Stimulated activated CD8-positive, alpha-beta memory T cell treated with anti-CD3 and anti-CD28 coated beads, Interleukin-4, amount 100 ng/mL, for 1 hour (primary cell): ENCODE data around the gene CASP2.
A peak's percentile ranks its signal among the peaks of the same experiment; 100 is the strongest.

Experiments
- DNase-seq, 2 donors: peaks; one replicate each; pipeline ENCODE4 v3.0.0-alpha.2; 2020; ENCODE audit warnings: low read depth in 2 of 2, low spot score in 1 of 2

CASP2 gene

GRCh38 chr7:143295870-143296269 is 7.7 kb downstream of the CASP2 start:
- no peak for DNase-seq

GRCh38 chr7:143296686-143297085 is 8.5 kb downstream of the CASP2 start:
- DNase-seq = no peak

GRCh38 chr7:143299346-143299745 is 11.2 kb downstream of the CASP2 start:
- no peak for DNase-seq

- peak in 1 of 2 donors; percentile 40 for DNase-seq
Measured at GRCh38 chr7:143299840-143300239, 11.7 kb downstream of the CASP2 start.

GRCh38 chr7:143300959-143301935 is 13.1 kb downstream of the CASP2 start:
- DNase-seq = no peak

GRCh38 chr7:143303733-143304132 is 15.6 kb downstream of the CASP2 start:
- no peak for DNase-seq

GRCh38 chr7:143304938-143305337 is 16.8 kb downstream of the CASP2 start:
- no peak for DNase-seq

- peak; percentile 25 to 49 for DNase-seq
Measured at GRCh38 chr7:143305423-143306070, 17.4 kb downstream of the CASP2 start.

GRCh38 chr7:143308632-143309031 is 20.5 kb downstream of the CASP2 start:
- DNase-seq = no peak

- DNase-seq = no peak
Measured at GRCh38 chr7:143314127-143314526, 26.0 kb downstream of the CASP2 start.

GRCh38 chr7:143315776-143316175 is 27.6 kb downstream of the CASP2 start, which contains the start of gene CLCN1:
Gene CLCN1, plus strand, starts transcription at chr7:143316111. Its CDS starts 102 bp downstream, at chr7:143316213.
- DNase-seq = no peak

- DNase-seq = no peak
Measured at GRCh38 chr7:143316492-143316891, 28.3 kb downstream of the CASP2 start.

- no peak for DNase-seq
Measured at GRCh38 chr7:143318661-143319060, 30.5 kb downstream of the CASP2 start.

GRCh38 chr7:143320620-143321019 is 32.5 kb downstream of the CASP2 start:
- no peak for DNase-seq

- DNase-seq = no peak
Measured at GRCh38 chr7:143321242-143321641, 33.1 kb downstream of the CASP2 start.

GRCh38 chr7:143321734-143322133 is 33.6 kb downstream of the CASP2 start:
- no peak for DNase-seq

- no peak for DNase-seq
Measured at GRCh38 chr7:143322760-143323633, 34.8 kb downstream of the CASP2 start.

- no peak for DNase-seq
Measured at GRCh38 chr7:143323653-143324052, 35.5 kb downstream of the CASP2 start.

- no peak for DNase-seq
Measured at GRCh38 chr7:143325240-143325639, 37.1 kb downstream of the CASP2 start.

- no peak for DNase-seq
Measured at GRCh38 chr7:143327903-143328302, 39.8 kb downstream of the CASP2 start.

- no peak for DNase-seq
Measured at GRCh38 chr7:143329471-143330170, 41.5 kb downstream of the CASP2 start.
